SU-DHL-6 (cell line): Measurements from ENCODE around the gene NCAM2.

Source experiments
- H2AFZ ChIP-seq: fragments of 200-600 bp; sonication (generic); 2 replicates; pipeline ENCODE4 v1.6.1; 2014; ENCODE audit warnings: low read depth, mild to moderate bottlenecking, moderate library complexity, mixed read lengths, antibody characterized with exemption, low read length; ENCODE audit not compliant: severe bottlenecking
- H3F3A ChIP-seq: fragments of 200-600 bp; shearing (Covaris generic); 2 replicates; pipeline ENCODE4 v1.6.0; 2016; ENCODE audit warnings: antibody characterized with exemption, mild to moderate bottlenecking; ENCODE audit not compliant: insufficient read depth
- H3K27ac ChIP-seq: fragments of 200-600 bp; sonication (generic); 2 replicates; pipeline ENCODE4 v1.5.1; 2016; ENCODE audit warnings: low read depth, mild to moderate bottlenecking, low read length, moderate library complexity, mixed read lengths
- H3K27me3 ChIP-seq: fragments of 200-600 bp; sonication (generic), shearing (Covaris generic); 2 replicates; pipeline ENCODE4 v1.6.0; 2014; ENCODE audit warnings: mild to moderate bottlenecking, low read length
- H3K36me3 ChIP-seq: fragments of 200-600 bp; sonication (generic); 2 replicates; pipeline ENCODE4 v1.6.1; 2014; ENCODE audit warnings: mild to moderate bottlenecking, low read length, mixed read lengths
- H3K4me2 ChIP-seq: fragments of 300-600, 200-600 bp; shearing (Covaris generic), sonication (generic); 2 replicates; pipeline ENCODE4 v1.6.0; 2014; ENCODE audit warnings: low read length, low read depth, mild to moderate bottlenecking; ENCODE audit not compliant: poor library complexity, severe bottlenecking
- H3K4me3 ChIP-seq: fragments of 200-600 bp; sonication (generic); 2 replicates; pipeline ENCODE4 v1.5.1; 2014; ENCODE audit warnings: antibody characterized with exemption, low read length, mild to moderate bottlenecking, mixed read lengths; ENCODE audit not compliant: insufficient read depth, poor library complexity, severe bottlenecking
- H3K79me2 ChIP-seq: fragments of 200-600 bp; sonication (generic); 2 replicates; pipeline ENCODE4 v1.6.1; 2014; ENCODE audit warnings: mild to moderate bottlenecking, low read length, moderate library complexity; ENCODE audit not compliant: insufficient read depth
- H3K9ac ChIP-seq: fragments of 200-600 bp; sonication (generic); 2 replicates; pipeline ENCODE4 v1.7.0; 2014; ENCODE audit warnings: mild to moderate bottlenecking, low read length
- H3K9me2 ChIP-seq: fragments of 200-600 bp; sonication (generic); replicated peaks from 2 replicates; pipeline ENCODE4 v1.6.1; 2014; ENCODE audit warnings: low read length; ENCODE audit not compliant: insufficient read depth
- H3K9me3 ChIP-seq: fragments of 200-600 bp; sonication (generic); 2 replicates; pipeline ENCODE4 v1.6.1; 2014; ENCODE audit warnings: low read length, mixed read lengths; ENCODE audit not compliant: insufficient read depth
- H4K20me1 ChIP-seq: fragments of 200-600 bp; sonication (generic); 2 replicates; pipeline ENCODE4 v1.6.1; 2014; ENCODE audit warnings: low read depth, mild to moderate bottlenecking, antibody characterized with exemption, low read length, moderate library complexity, mixed read lengths
- CTCF ChIP-seq: fragments of 200-600 bp; sonication (generic); IDR thresholded peaks from one replicate; pipeline ENCODE4 v1.5.1; 2017; ENCODE audit warnings: antibody characterized with exemption, mild to moderate bottlenecking, low read length, moderate library complexity; ENCODE audit not compliant: insufficient read depth, poor library complexity, severe bottlenecking
- EZH2phosphoT487 ChIP-seq: fragments of 200-600 bp; sonication (generic), shearing (Covaris generic); conservative IDR thresholded peaks from 2 replicates; pipeline ENCODE4 v1.6.1; 2018; ENCODE audit warnings: mild to moderate bottlenecking, antibody characterized with exemption, low read length, moderate library complexity, mixed read lengths

The NCAM2 gene

GRCh38 chr21:21003701-21004100 lies 5.5 kb downstream of the NCAM2 start:
- H3K79me2 ChIP-seq: no peaks in the 10 kb centered on the region
- H3K36me3 ChIP-seq: no peaks in the 10 kb centered on the region
- H3F3A ChIP-seq: no peaks in the 10 kb centered on the region
- no peak overlapping the region for H3K4me3 ChIP-seq
- H3K9me3 ChIP-seq: no peaks in the 10 kb centered on the region
- TF ChIP-seq CTCF (peak; percentile 38), EZH2phosphoT487 (no peak)
- no peak overlapping the region for H3K9ac ChIP-seq
- H3K4me2 ChIP-seq: no peak overlapping the region
- no peak overlapping the region for H3K27ac ChIP-seq
- H3K9me2 ChIP-seq: no peaks in the 10 kb centered on the region
- H2AFZ ChIP-seq: no peak overlapping the region
- no peaks in the 10 kb centered on the region for H3K27me3 ChIP-seq
- no peaks in the 10 kb centered on the region for H4K20me1 ChIP-seq

- Histone ChIP-seq H3K9ac (no peak overlapping the region), H3K9me2 (no peaks in the 10 kb centered on the region), H3K27ac (no peak overlapping the region), H3K79me2 (no peaks in the 10 kb centered on the region), H3F3A (no peaks in the 10 kb centered on the region), H4K20me1 (no peaks in the 10 kb centered on the region), H3K36me3 (no peaks in the 10 kb centered on the region), H3K4me3 (no peak overlapping the region), H3K9me3 (no peaks in the 10 kb centered on the region), H3K27me3 (no peaks in the 10 kb centered on the region), H2AFZ (no peak overlapping the region), H3K4me2 (no peak overlapping the region)
- no peak for TF ChIP-seq EZH2phosphoT487
These were observed 9.4 kb downstream of the NCAM2 start for GRCh38 chr21:21007606-21008005.

- no peaks in the 10 kb centered on the region for H3K36me3 ChIP-seq
- H3F3A ChIP-seq: no peaks in the 10 kb centered on the region
- H3K9ac ChIP-seq: no peak overlapping the region
- H3K79me2 ChIP-seq: no peaks in the 10 kb centered on the region
- no peak for TF ChIP-seq EZH2phosphoT487
- TF ChIP-seq CTCF: no peak
- no peaks in the 10 kb centered on the region for H3K27me3 ChIP-seq
- no peaks in the 10 kb centered on the region for H3K9me2 ChIP-seq
- no peak overlapping the region for H3K27ac ChIP-seq
- no peak overlapping the region for H3K4me2 ChIP-seq
- H3K9me3 ChIP-seq: no peaks in the 10 kb centered on the region
- no peak overlapping the region for H3K4me3 ChIP-seq
- H2AFZ ChIP-seq: peak overlapping the region; percentile 16
- H4K20me1 ChIP-seq: no peaks in the 10 kb centered on the region
These were observed 12.0 kb downstream of the NCAM2 start for GRCh38 chr21:21010228-21010627.

GRCh38 chr21:21010698-21011097 lies 12.5 kb downstream of the NCAM2 start:
- no peaks in the 10 kb centered on the region for H3K9me3 ChIP-seq
- H3K9me2 ChIP-seq: no peaks in the 10 kb centered on the region
- H3K79me2 ChIP-seq: no peaks in the 10 kb centered on the region
- no peaks in the 10 kb centered on the region for H3F3A ChIP-seq
- H3K4me2 ChIP-seq: no peak overlapping the region
- TF ChIP-seq CTCF: no peak
- no peak for TF ChIP-seq EZH2phosphoT487
- H4K20me1 ChIP-seq: no peaks in the 10 kb centered on the region
- H3K9ac ChIP-seq: no peak overlapping the region
- no peak overlapping the region for H3K27ac ChIP-seq
- no peaks in the 10 kb centered on the region for H3K36me3 ChIP-seq
- H3K27me3 ChIP-seq: no peaks in the 10 kb centered on the region
- H2AFZ ChIP-seq: peak overlapping the region; percentile 16
- H3K4me3 ChIP-seq: no peak overlapping the region
